IPS DF 6.9 (cell line): ENCODE results near the gene TRMT44.

ENCODE experiments used
- DNase-seq: peaks from one replicate; pipeline ENCODE4 v3.0.0-alpha.2; 2013; ENCODE audit warnings: low read depth, low spot score
- H3K27ac ChIP-seq: one replicate; pipeline ENCODE4 v1.5.1; 2013; ENCODE audit warnings: low read length, control low read depth
- H3K27me3 ChIP-seq: 2 replicates; pipeline ENCODE4 v1.6.1; 2013; ENCODE audit warnings: mild to moderate bottlenecking, low read length; ENCODE audit not compliant: control insufficient read depth, insufficient read depth
- H3K36me3 ChIP-seq: 2 replicates; pipeline ENCODE4 v1.6.1; 2013; ENCODE audit warnings: low read length; ENCODE audit not compliant: control insufficient read depth, insufficient read depth
- H3K4me1 ChIP-seq: 2 replicates; pipeline ENCODE4 v1.6.1; 2013; ENCODE audit warnings: low read length; ENCODE audit not compliant: control insufficient read depth, insufficient read depth
- H3K4me3 ChIP-seq: 2 replicates; pipeline ENCODE4 v1.5.1; 2013; ENCODE audit warnings: mild to moderate bottlenecking, low read length
- H3K9me3 ChIP-seq: 2 replicates; pipeline ENCODE4 v1.6.1; 2013; ENCODE audit warnings: low read length, inconsistent platforms; ENCODE audit not compliant: control insufficient read depth, insufficient read depth
- WGBS: extraction: QIAGEN DNeasy Blood & Tissue Kit; methylation state at CpG from one replicate; pipeline ENCODE4 v1.1.7; 2013; ENCODE audit warnings: mixed read lengths, missing lambda C conversion rate; ENCODE audit not compliant: insufficient read length, insufficient coverage; 5-methylcytosine and 5-hydroxymethylcytosine counted together

Gene TRMT44

DNA sequence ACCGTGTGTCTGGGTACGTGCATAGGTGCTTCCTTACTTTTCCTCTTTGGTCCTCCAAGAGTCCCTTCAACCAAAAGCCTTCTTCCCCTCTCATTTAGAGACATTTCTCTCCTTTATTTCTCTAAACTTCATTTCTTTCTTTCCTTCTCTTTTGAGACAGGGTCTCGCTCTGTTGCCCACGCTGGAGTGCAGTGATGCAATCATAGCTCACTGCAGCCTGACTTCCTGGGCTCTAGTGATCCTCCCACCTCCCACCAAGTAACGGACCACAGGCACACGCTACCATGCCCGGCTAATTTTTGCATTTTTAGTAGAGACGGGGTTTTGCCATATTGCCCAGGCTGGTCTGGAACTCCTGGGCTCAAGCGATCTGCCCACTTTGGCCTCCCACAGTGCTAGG, 42.2 kb upstream of the TRMT44 start:
- H3K27me3 ChIP-seq, result no peaks in the 10 kb centered on the region
- H3K9me3 ChIP-seq, result no peaks in the 10 kb centered on the region
- H3K27ac ChIP-seq, result no peak overlapping the region
- H3K36me3 ChIP-seq, result no peaks in the 10 kb centered on the region; the same call in 1 of the 2 replicates
- no CpG with 5 or more reads among the region's 9 CpGs for WGBS
- no peak overlapping the region for H3K4me3 ChIP-seq
- no peak for DNase-seq
- H3K4me1 ChIP-seq, result peaks cover 5% of the 10 kb centered on the region

- Histone ChIP-seq H3K27me3 (no peaks in the 10 kb centered on the region), H3K4me3 (no peak overlapping the region), H3K36me3 (no peaks in the 10 kb centered on the region; the same call in 1 of the 2 replicates), H3K9me3 (no peaks in the 10 kb centered on the region), H3K4me1 (peaks cover 5% of the 10 kb centered on the region), H3K27ac (no peak overlapping the region)
- no CpG with 5 or more reads among the region's 15 CpGs for WGBS
- DNase-seq, result no peak
These were observed 41.3 kb upstream of the TRMT44 start for GRCh38 chr4:8399298-8399697.

DNA sequence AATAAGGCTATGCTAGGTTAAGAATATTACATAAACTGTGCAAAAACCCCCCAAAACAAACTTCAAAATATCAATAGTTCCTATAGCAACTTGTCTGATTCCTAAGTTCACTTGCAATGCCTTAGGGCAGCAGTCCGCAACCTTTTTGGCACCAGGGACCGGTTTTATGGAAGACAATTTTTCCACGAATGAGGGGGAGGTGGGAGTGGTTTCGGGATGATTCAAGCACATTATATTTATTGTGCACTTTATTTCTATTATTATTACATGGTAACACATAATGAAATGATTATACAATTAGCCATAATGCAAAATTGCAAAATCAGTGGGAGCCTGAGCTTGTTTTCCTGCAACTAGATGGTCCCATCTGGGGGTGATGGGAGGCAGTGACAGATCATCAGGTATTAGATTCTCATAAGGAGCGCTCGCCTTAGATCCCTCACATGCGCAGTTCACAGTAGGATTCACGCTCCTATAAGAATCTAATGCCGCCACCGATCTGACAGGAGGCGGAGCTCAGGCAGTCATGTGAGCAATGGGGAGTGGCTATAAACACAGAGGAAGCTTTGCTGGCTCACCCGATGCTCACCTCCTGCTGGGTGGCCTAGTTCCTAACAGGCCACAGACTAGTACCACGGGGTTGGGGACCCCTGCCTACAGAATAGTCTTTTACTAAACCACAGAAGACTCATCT, 39.8 kb upstream of the TRMT44 start:
- WGBS, result no CpG with 5 or more reads among the region's 13 CpGs
- DNase-seq, result no peak
- peaks cover 5% of the 10 kb centered on the region for H3K4me1 ChIP-seq
- H3K9me3 ChIP-seq, result no peaks in the 10 kb centered on the region
- H3K4me3 ChIP-seq, result no peak overlapping the region; the same call in 1 of the 2 replicates
- H3K36me3 ChIP-seq, result no peaks in the 10 kb centered on the region; the same call in 1 of the 2 replicates
- H3K27ac ChIP-seq, result no peak overlapping the region
- no peaks in the 10 kb centered on the region for H3K27me3 ChIP-seq

GRCh38 chr4:8401665-8402064, 38.9 kb upstream of the TRMT44 start:
- no CpG with 5 or more reads among the region's 10 CpGs for WGBS
- Histone ChIP-seq H3K27ac (no peak overlapping the region), H3K4me1 (peaks cover 5% of the 10 kb centered on the region), H3K9me3 (no peaks in the 10 kb centered on the region), H3K36me3 (no peaks in the 10 kb centered on the region; the same call in 1 of the 2 replicates), H3K27me3 (no peaks in the 10 kb centered on the region), H3K4me3 (no peak overlapping the region)
- no peak for DNase-seq

DNA sequence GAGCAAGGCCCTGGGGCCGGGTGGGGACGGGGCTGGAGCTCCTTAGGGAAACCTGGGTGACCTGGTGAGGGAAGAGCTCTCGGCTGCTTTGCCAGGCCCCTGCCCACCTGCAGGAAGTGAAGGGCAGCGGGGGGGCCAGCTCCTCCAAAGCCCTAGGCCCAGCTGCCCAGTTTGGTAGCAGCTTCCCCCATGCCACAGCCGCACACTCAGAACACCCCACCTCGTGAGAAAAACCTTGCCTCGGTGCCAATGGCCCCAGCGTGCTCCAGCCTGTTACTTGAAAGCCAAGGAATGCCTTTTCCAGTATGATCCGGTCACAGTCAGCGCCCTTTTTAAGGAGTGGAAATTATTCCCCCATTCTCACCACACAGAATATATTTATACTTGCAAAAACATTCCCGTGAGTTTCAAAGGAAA, 38.4 kb upstream of the TRMT44 start:
- DNase-seq, result no peak
- H3K27ac ChIP-seq, result no peak overlapping the region
- H3K9me3 ChIP-seq, result no peaks in the 10 kb centered on the region
- no peaks in the 10 kb centered on the region for H3K27me3 ChIP-seq
- no CpG with 5 or more reads among the region's 11 CpGs for WGBS
- peaks cover under 1% of the 10 kb centered on the region; the same call in 1 of the 2 replicates for H3K4me1 ChIP-seq
- H3K36me3 ChIP-seq, result no peaks in the 10 kb centered on the region; the same call in 1 of the 2 replicates
- no peak overlapping the region for H3K4me3 ChIP-seq

DNA sequence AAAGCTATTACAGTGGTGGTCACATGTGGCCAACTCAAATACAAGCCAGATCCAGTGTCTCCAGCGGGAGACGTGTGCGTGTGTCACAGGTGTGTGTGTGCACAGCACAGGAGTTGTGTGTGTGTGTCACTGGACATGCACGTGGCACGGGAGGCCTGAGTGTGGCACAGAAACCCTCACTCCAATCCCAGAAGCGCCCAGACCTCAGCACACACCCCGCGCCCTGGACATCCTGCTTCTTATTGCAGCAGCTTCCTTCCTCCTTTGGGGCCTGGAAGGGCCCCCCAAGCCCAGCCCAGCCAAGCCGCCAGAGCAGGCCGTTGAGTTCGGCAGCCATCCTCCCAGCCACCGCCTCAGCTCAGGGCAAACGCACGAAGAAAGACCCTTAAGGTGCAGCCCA, 37.9 kb upstream of the TRMT44 start:
- H3K27ac ChIP-seq, result no peak overlapping the region
- no peak for DNase-seq
- no peaks in the 10 kb centered on the region; the same call in 1 of the 2 replicates for H3K36me3 ChIP-seq
- H3K9me3 ChIP-seq, result no peaks in the 10 kb centered on the region
- no peaks in the 10 kb centered on the region; the same call in 1 of the 2 replicates for H3K4me1 ChIP-seq
- H3K4me3 ChIP-seq, result no peak overlapping the region
- no CpG with 5 or more reads among the region's 14 CpGs for WGBS
- H3K27me3 ChIP-seq, result no peaks in the 10 kb centered on the region

GRCh38 chr4:8403173-8403753, 37.3 kb upstream of the TRMT44 start:
- no peaks in the 10 kb centered on the region; the same call in 1 of the 2 replicates for H3K4me1 ChIP-seq
- H3K27ac ChIP-seq, result no peak overlapping the region
- no peaks in the 10 kb centered on the region; the same call in 1 of the 2 replicates for H3K36me3 ChIP-seq
- H3K9me3 ChIP-seq, result no peaks in the 10 kb centered on the region
- WGBS, result no CpG with 5 or more reads among the region's 12 CpGs
- DNase-seq, result peak; percentile 52
- no peak overlapping the region for H3K4me3 ChIP-seq
- no peaks in the 10 kb centered on the region for H3K27me3 ChIP-seq

- Histone ChIP-seq H3K36me3 (no peaks in the 10 kb centered on the region; the same call in 1 of the 2 replicates), H3K4me1 (no peaks in the 10 kb centered on the region; the same call in 1 of the 2 replicates), H3K9me3 (no peaks in the 10 kb centered on the region), H3K4me3 (no peak overlapping the region), H3K27me3 (no peaks in the 10 kb centered on the region), H3K27ac (no peak overlapping the region)
- WGBS, result no CpG with 5 or more reads among the region's 13 CpGs
- DNase-seq, result no peak
These were observed 36.6 kb upstream of the TRMT44 start for GRCh38 chr4:8403976-8404375.

- Histone ChIP-seq H3K4me1 (no peaks in the 10 kb centered on the region), H3K27me3 (no peaks in the 10 kb centered on the region), H3K36me3 (no peaks in the 10 kb centered on the region; the same call in 1 of the 2 replicates), H3K9me3 (no peaks in the 10 kb centered on the region), H3K4me3 (no peak overlapping the region), H3K27ac (no peak overlapping the region)
- no peak for DNase-seq
- WGBS, result no CpG with 5 or more reads among the region's 14 CpGs
These were observed 35.6 kb upstream of the TRMT44 start for GRCh38 chr4:8404791-8405515.

- H3K36me3 ChIP-seq, result no peaks in the 10 kb centered on the region; the same call in 1 of the 2 replicates
- no peak overlapping the region for H3K27ac ChIP-seq
- H3K27me3 ChIP-seq, result no peaks in the 10 kb centered on the region
- no peaks in the 10 kb centered on the region for H3K9me3 ChIP-seq
- WGBS, result no CpG with 5 or more reads among the region's 9 CpGs
- no peak for DNase-seq
- 0 out of 2 replicates have a peak, but pooled peaks cover 1% of the 10 kb centered on the region for H3K4me1 ChIP-seq
- no peak overlapping the region for H3K4me3 ChIP-seq
These were observed 35.1 kb upstream of the TRMT44 start for GRCh38 chr4:8405516-8405875.
